GM10847 (cell line): ENCODE data around the gene ADCK1.

ENCODE experiments used
- POLR2A ChIP-seq: IDR thresholded peaks from 2 replicates; pipeline ENCODE4 v1.6.1; 2011; ENCODE audit not compliant: insufficient read length; ENCODE audit errors: extremely low read depth

ADCK1 gene

DNA sequence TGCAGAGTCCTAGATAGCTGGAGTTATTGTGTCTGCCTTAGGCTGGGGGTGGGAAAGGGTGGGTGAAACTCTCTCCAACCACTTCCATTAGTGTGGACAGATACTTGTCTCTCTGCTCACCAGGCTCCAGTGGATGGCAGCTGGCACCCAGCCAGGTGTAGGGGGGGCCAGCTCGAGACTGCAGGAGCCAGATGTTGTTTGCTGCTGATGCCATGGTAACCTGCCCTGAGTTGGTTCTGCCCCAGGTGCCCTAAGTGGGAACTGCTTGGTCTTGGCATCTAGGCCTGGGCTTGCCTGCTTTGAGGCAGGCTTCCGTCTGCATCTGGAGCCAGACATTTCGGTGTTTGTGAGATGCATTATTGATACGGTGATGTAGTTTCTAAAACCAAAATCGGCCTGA is 82.2 kb downstream of the ADCK1 start:
- TF ChIP-seq POLR2A = no peak

DNA sequence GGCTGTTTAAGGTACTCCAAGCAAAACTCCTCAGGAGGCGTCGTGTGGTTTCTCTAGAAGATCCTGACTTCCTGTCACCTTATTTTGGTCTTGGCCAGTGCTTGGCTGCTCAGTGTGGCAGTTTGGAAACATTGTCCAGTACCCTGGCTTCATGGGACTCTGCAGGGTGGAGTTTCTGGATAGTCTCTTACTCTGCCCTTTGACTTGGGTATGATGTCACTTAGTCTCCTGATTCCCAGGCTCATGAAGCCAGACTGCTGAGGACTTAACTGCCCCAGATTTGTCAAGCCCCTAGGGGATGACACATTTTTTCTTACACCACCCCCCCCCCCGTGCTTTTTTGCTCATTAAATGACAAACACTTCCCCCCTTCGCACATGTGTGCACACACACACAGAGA is 82.7 kb downstream of the ADCK1 start:
- no peak for TF ChIP-seq POLR2A

DNA sequence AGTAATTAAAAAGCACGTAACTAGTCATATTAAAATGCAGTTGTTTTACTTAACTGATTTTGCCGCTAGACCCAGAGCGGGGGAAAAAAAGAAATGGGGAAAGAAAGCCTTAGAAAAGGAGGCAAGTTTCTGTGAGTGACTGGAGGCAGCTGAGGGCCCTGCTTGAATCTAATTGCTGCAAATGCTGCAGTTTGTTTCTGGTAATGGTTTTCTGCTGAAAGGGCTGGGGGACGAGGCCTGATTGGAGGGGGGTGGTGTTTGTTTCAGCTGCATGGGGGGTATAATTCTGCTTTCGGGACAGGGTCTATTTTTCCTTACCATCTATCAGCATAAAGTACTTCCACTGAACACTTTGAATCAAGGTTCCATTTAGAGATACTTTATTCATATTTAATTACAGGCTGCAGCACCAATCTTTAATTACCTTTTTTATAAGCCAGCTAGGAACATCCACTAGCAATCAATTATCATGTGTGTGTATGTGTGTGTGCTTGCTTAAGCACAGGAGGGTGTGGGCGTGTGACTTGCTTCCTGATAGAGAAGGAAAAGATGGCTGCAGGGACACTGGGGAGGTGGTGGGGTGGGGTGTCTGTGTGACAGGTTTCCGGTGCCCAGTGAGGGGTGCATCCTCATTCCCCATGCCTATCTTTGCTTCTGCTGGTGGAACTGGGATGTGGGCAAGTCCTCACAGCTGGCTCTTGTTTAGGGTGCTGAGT is 83.4 kb downstream of the ADCK1 start:
- TF ChIP-seq POLR2A = no peak

DNA sequence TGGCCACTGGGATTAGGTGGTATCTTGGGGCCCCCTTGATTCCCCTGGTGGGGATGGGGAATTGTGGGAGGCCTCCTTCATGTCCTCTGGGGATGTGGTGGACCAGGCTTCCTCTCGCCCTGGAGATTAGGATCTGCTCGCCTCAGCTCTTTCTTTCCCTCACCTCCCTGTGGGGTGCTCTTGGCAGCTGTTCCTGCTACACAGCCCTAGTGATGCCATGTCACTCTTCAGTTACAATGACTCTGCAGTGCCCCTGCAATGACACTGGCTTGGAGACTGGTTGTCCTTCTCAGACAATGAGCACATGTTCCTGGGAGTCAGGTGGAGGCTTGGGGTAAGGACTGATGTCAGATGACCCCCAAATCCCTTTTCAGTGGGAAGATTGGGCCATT is 83.9 kb downstream of the ADCK1 start:
- TF ChIP-seq POLR2A = no peak

DNA sequence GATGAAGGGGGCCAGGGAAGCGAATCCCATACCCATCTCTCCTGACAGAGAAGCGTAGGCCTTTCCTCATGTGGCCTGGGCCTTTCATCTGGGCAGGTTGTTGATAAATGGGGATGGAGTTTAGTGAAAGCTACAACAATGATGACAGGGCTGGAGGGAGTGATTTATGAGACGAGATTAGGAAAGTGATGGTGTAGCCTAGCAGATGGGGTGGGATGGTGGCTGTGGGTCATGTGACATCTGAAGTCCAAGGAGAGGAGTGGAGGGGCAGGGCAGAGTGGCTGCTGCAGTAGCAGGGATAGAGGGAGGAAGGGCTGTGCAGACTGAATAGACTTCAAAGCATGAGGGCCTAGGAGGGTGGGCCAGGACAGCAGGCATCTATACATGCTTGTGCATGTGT is 85.5 kb downstream of the ADCK1 start:
- no peak for TF ChIP-seq POLR2A

DNA sequence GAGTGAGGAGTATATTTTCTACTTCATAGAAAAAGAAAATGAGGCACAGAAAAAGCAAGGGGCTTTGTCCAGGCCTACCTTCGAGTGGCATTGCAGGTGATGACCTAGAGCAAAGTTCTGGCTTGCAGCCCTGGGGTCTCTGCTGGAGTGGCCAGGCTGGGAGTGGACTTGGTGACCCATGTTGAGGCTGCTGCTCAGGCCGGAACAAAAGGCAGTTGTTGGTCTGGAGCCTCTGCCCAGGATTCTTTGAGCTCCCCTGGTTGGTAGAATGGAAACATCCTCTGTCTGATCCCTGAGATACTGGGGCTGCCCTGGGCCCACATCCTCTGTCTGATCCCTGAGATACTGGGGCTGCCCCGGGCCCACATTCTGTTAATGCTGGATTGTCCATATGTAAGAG is 86.1 kb downstream of the ADCK1 start:
- no peak for TF ChIP-seq POLR2A

DNA sequence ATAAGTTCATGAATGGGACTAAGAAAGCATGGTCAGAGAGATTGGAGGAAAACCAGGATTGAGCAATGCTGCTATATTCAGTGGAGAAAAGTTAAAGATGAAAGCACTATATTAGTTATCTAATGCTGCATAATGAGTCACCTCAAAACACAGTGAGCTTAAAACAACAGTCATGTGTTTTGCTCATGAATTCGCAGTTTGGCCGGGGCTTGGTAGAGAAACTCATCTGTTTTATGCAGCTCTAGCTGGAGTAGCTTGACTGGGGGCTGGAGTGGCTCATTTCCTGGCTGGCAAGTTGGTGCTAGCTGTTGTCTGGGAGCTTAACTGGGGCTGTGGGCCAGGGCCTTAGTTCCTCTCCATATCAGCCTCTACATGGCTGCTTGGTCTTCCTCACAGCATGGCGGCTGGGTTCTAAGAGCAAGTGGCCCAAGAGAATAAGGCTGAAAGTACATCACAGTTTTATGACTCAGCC is 90.1 kb downstream of the ADCK1 start:
- no peak for TF ChIP-seq POLR2A

DNA sequence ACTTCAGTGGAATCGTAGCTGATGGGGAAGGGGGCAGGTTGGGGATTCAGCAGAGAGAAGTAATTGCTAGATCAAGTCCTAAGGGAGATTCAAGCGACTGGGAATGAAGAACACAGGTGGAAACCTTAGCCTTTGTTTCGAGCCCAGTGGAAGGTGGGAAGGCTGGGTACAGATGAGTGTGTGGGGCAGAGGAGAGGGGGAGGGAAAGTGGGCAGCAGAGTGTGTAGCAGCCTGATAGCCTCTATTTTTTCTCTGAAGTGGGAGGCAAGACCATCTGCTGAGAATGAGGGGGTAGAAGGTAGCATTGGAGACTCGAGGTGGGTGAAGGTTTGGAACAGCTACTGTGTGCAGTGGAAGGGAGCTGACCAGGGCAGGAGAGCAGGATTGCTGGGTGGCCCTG is 91.0 kb downstream of the ADCK1 start:
- no peak for TF ChIP-seq POLR2A

DNA sequence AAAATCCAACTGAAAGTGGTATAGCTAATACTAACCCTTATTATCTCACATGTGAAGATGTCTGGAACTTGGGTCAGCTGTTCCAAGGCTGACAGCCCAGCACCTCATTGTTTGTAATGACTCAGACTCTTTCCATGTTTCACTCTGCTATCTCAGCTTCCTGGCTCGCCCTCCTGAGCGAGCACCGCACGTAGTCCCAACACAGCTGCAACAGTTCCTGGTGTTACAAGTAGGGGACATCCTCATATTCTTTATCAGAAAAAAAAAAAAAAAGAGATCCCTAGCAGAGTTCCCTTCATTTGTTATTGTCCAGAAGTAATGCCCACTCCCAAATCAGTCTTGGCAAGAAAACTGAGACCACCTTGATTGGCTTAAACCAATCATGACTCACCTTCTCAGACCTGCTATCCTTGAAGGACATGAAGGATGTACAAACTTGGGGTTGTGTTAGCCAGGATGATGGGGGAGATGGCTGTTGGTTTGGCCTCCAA is 92.5 kb downstream of the ADCK1 start:
- TF ChIP-seq POLR2A = no peak

DNA sequence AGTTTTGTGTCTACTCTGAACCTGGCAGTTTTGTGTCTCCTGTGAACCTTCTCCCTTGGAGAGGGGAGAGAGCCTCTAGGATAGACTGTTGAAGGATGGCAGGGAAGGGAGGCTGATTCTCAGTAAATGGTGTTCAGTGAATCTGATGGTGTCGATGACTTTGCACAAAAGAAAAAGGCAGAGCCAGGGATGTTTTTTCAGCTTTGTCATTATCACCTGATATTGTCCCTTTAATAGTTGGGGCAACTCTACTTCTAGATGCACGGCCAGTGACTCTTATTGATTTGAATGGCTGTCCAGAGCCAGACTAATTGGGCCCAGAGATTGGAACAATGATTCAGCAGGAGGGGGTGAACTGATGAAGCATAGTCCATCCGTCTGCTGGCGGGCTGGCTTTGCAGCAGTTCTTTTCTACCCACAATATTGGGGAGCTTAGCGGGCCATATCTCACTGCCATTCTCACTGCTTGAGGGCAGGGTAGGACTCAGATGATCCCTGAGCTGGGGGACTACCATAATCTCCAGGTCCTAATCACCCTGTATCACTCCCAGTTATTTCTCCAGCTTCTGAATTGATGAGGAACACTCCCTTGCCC is 93.1 kb downstream of the ADCK1 start:
- TF ChIP-seq POLR2A = no peak

DNA sequence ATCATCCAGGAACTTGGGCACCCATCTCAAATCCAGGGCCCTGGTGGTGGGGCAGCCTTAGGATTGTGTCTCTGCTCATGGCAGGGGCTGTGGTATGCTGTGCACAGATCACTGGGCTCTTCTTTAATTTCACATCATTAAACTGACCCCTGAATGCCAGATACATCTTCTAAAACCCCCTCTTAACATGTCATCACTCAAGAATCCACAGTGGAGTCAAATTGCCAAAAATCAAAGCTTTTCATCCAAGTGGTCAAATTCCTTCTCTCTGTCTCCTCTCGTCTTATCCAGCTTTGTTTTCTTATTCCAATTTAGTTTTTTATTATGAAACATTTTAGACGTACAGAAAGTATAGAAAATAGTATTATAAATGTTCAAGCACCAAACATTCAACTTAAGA is 97.5 kb downstream of the ADCK1 start:
- no peak for TF ChIP-seq POLR2A

DNA sequence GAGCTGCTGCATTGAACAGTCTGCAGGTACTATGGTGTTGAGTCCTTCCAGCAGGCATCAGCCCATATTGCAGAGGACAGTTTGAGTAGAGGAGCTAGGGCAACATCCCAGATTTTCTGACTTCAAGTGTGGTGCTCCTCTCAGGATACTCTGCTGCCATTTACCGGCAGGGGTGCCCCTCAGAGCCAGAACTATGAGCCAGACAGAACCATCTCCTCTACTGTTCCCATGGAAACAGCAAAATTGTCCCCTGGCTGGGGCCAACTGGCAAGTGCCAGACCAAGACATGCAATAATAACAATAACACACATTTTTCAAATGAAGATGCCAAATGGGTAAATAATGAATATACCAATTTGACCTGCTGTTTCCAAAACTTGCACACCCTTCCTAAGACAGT is 102.9 kb downstream of the ADCK1 start:
- TF ChIP-seq POLR2A = no peak

DNA sequence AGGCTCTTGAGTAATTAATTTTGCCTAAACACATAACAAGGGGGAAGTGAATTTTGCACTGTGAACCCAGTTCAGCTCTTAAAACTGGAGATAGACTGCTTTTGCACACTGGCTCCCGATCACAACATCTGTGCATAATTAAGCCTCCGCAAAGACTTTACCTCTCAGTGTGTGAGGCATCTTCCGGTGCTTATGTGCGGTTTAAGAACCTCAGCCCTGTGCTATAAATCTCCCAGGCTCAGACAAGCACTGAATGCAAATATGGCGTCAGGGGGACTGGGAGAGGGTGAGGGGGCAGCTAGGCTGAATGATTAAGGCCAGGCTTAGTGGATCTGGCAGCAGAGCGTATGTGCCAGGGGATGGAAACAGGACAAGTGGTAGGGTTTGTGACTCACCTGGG is 103.3 kb downstream of the ADCK1 start:
- no peak for TF ChIP-seq POLR2A

DNA sequence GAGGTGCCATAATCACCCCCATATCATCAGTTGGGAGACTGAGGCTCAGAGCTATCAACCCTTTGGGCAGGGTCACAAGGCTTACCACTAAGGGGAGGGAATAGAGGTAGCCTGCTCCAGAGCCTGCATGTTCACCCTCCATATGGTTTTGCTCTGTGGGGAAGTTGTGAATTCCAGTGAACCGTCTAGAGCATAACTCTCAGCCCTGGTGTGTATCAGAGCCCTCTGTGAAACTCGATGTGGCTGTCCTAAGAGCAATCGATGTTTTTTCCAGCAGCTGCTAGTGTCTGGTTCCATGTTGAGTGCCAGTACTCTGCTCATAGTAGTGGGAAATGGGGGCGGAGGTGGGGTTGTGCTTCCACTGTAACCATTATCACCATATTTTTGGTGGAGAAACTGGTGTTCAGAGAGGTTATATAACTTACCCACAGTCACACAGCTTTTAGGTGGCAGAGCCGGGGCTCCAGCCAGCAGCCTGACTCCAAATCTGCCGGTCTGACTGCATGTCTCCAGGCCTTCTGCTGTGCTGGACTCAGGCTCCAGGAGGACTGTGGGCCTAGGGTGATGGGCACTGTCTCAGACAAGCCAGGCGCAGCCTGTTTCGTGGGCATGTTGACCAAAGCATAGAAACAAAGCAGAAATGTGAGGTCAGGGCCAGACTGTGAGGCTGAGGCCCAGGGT is 104.2 kb downstream of the ADCK1 start:
- no peak for TF ChIP-seq POLR2A

DNA sequence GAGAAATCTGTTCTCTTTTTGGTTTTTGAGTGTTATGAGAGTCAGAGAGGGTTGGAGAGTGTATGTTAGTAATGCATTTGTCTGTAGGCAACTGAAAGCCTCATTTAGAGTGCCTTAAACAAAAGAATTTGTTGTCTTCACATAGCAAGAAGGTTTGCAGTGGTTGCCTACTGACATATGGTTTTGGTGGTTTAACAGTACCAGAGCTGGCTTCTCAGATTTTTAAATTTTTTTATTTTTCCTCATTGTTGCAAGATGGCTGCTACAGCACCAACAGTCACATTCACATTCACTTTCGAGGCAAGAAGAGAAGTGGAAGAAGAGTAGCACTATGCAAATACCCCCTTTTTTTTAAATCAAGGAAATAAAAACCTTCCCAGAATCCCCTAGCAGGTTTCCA is 106.5 kb downstream of the ADCK1 start:
- TF ChIP-seq POLR2A = no peak

DNA sequence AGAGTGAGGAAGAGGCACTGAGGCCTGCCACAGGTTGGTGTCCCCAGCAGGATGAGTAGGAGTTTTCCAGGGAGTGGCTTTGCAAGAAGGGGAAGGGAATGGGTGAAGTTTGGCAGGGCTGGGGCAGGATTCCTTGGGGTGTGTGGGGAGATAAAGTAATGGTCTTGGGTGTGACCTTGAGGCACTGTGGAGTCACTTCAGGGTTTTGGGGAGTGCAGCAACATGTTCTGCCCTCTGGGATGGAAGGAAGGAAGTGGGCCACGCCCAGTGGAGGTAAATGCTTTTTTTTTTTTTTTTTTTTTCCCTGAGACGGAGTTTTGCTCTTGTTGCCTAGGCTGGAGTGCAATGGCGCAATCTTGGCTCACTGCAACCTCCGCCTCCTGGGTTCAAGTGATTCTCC is 108.9 kb downstream of the ADCK1 start:
- TF ChIP-seq POLR2A = no peak
